GM12875 (cell line): Measurements from ENCODE around the gene FAM151B.

ENCODE experiments used
- H3K4me3 ChIP-seq: one replicate; pipeline ENCODE4 v1.5.1; 2011; ENCODE audit warnings: low read depth, low read length, control low read depth
- CTCF ChIP-seq: IDR thresholded peaks from 2 replicates; pipeline ENCODE4 v1.5.1; 2011; ENCODE audit warnings: low read depth, mild to moderate bottlenecking, control low read depth, inconsistent platforms, low read length, moderate library complexity, borderline replicate concordance; ENCODE audit not compliant: insufficient read depth

Gene FAM151B

GRCh38 chr5:80541392-80541791, 53.5 kb downstream of the FAM151B start:
- TF ChIP-seq CTCF: no peak
- no peak overlapping the region for H3K4me3 ChIP-seq

- no peak for TF ChIP-seq CTCF
- H3K4me3 ChIP-seq: no peak overlapping the region
Measured at GRCh38 chr5:80554646-80555045, 66.7 kb downstream of the FAM151B start.

GRCh38 chr5:80555099-80555498, 67.2 kb downstream of the FAM151B start:
- H3K4me3 ChIP-seq: no peak overlapping the region
- TF ChIP-seq CTCF: no peak

- TF ChIP-seq CTCF: no peak
- H3K4me3 ChIP-seq: no peak overlapping the region
Measured at GRCh38 chr5:80559244-80559643, 71.3 kb downstream of the FAM151B start.

GRCh38 chr5:80565330-80565729, 77.4 kb downstream of the FAM151B start:
- no peak overlapping the region for H3K4me3 ChIP-seq
- no peak for TF ChIP-seq CTCF

- no peak overlapping the region for H3K4me3 ChIP-seq
- no peak for TF ChIP-seq CTCF
Measured at GRCh38 chr5:80566711-80567259, 78.9 kb downstream of the FAM151B start.

- no peak for TF ChIP-seq CTCF
- H3K4me3 ChIP-seq: no peak overlapping the region
Measured at GRCh38 chr5:80568251-80568650, 80.4 kb downstream of the FAM151B start.
